Fibroblast of peridontal ligament (primary cell): ENCODE measurements around the gene SRRM3.
"Not testable (repeated sequence)": the region's sequence is repeated elsewhere in the genome, so short reads cannot be mapped to it uniquely, and the experiment has no call there.

Source experiments
- DNase-seq: peaks from one replicate; pipeline ENCODE4 v3.0.0-alpha.2; 2010; ENCODE audit errors: extremely low read depth

The SRRM3 gene

DNA sequence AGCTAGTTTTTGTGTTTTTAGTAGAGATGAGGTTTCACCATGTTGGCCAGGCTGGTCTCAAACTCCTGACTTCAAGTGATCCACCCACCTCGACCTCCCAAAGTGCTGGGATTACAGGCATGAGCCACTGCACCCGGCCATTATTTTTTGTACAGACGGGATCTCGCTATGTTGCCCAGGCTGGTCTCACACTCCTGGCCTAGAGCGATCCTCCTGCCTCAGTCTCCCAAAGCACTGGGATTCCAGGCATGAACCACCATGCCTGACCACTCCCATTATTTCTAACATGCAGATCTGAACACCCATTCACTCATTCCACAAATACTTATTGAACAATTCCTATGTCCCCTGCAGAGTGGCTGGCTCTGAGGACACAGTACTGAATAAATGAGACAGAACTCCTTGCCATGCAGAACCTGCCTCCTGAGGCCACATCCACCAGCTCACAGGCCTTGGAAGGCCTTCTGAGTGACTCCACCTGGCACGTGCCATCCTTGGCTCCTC lies 89.2 kb downstream of the SRRM3 start:
- DNase-seq = not testable (repeated sequence)

DNA sequence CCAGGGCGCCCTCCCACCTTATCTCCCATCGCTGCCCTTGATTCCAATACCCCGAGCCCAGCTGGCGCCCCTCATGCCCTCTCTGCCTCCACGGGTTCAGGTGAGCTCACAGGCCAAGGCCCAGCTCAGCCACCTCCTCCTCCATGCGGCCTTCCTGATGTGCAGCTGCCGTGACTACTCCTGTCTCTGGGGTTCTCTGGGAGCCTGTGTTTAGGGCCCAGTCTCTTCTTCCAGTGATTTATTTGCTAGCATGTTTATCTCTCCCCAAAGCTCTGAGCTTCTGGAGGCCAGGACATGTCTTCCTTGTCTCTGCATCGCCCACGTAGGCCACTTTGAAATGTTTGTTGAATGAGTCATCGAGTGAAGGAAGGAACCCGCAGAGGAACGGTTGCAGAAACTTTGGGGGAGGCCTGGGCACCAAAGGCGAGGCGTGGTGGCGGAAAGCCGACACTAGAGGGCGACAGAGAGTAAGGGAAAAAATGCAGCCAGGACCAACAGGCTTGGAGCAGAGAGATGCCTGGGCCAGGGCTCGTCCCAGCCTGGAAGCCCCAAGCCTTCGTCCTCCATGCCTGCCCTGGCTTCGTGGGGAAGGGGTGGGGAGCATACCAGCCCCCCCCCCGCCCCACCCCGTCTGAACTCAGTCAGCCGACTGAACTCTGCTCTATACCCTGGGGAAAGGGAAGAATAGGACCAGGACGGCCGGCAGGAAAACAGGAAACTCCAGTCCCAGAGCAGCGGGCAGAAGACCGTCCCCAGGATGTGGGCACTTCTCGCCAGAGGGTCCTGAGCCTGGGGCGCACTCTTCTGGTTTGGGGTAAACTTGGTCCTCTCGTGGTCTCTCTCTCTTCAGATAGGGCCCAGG lies 89.9 kb downstream of the SRRM3 start:
- peak; percentile 97 for DNase-seq

DNA sequence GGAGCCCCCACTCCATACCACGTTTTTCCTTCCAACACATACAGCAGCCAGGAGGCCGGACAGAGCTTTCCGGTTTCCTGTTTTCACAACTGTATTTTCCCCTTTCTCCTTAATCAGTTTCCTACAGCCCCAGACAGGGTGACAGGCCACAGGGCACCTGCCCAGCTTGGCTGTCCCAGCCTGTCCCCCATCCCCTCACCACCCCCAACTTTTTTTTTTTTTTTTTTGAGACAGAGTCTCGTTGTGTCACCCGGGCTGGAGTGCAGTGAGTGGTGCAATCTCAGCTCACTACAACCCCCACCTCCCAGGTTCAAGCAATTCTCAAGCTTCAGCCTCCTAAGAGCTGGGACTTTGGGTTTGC lies 90.5 kb downstream of the SRRM3 start:
- DNase-seq = no peak

DNA sequence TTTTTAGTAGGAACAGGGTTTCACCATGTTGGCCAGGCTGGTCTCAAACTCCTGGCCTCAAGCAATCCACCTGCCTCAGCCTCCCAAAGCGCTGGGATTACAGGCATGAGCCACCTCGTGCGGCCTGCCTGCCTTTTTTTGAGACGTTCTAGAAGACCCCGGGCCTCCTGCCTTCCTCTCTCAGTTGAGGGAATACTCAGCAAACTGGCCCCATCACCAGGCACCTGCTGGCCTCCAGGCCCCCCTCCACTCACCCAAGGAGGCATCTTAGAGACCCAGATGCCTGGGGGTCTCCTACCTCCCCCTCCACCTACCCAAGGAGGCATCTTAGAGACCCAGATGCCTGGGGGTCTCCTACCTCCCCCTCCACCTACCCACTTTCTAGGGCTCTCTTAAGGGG lies 91.2 kb downstream of the SRRM3 start:
- not testable (repeated sequence) for DNase-seq

DNA sequence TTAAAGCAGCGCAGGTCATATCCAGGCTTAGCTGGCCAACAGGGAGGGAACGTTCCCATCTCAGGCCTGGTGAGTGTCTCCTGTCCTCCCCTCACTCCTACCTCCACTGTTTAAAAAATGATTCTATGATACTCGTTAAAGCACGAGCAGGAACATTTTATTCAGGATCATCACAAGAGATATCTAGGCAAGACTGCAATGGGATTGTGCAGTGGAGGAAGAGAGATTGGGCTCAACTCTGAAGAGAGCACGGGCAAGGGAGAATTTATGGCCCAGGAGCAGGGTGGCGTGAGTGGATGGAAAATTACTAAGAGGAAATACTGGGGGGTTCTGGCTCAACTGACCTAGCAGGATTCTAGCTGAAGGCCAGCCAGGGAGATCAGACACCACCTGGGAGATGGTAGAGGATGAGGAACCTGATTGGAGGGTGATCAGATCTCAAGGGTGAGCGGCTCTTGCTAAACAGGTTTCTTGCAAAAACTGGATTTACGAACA lies 91.8 kb downstream of the SRRM3 start:
- no peak for DNase-seq

DNA sequence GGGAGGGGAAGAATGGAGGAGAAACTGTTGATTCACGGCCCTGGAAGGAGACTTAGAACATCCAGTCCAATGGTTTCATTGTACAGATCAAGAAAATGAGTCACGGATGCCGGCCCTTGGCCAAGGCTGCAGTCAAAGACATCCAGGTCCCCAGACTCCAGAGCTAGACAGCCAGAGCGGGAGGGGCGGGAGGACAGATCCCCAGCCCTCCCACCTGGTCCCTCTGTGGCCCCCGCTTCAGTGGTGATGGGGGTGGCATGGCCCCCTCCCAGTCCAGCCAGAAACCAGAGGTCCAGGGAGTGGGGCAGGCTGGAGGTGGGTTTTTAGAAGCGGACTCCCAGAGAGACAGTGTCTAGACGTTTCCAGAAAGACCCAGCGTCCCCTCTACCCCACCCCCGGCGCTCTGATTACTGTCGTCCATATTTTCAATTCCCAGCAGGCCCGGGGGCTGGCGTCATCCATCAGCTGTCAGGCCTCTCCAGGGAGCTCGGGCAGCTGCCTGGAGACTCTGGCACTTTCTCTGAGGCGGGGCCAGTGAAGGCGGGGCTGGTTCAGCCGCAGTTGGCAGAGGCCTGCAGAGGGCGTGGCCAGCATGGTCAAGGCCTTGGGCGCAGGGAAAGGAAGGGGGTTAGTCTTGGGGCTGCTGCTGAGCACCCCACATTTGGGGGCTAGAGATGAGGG lies 92.8 kb downstream of the SRRM3 start:
- peak; percentile 90 for DNase-seq

DNA sequence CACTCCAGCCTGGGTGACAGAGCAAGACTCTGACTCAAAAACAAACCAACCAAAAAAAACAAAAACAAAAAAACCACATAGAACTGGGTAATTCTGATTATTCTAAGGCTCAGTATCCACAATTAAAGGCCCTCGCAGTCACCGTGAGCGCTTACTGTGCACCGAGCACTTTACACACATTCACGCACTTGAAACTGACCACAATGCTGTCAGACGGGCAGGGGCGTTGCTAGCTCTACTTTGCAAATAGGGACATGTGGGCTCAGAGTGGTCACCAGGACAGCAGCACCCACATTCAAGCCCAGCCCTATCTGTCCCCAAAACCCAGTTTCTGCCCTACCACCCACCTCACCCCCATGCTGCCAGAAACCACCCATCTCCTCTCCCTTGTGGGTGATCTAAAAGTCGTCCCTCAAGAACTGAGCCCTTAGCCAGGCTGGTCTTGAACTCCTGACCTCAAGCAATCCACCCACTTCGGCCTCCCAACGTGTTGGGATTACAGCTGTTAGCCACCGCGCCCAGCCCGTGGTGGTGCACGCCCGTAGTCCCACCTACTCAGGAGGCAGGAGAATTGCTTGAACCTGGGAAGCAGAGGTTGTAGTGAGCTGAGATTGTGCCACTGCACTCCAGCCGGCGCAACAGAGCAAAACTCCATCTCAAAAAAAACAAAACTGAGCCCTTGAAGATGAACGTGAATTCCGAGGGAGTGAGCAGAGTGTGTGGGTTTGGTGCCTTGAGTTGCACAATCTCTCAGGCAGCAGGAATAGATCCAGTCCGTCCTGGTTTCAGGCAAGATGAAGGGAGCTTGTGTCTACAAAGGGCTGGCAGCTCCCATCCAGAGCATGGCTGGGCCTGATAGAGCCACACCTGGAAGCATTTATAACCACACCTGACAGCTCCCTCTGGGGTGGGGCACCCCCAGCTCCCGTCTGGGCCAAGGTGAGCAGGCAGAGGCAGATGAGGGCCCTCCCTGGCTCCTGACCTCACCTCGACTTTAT lies 95.3 kb downstream of the SRRM3 start:
- peak; percentile 93 for DNase-seq

DNA sequence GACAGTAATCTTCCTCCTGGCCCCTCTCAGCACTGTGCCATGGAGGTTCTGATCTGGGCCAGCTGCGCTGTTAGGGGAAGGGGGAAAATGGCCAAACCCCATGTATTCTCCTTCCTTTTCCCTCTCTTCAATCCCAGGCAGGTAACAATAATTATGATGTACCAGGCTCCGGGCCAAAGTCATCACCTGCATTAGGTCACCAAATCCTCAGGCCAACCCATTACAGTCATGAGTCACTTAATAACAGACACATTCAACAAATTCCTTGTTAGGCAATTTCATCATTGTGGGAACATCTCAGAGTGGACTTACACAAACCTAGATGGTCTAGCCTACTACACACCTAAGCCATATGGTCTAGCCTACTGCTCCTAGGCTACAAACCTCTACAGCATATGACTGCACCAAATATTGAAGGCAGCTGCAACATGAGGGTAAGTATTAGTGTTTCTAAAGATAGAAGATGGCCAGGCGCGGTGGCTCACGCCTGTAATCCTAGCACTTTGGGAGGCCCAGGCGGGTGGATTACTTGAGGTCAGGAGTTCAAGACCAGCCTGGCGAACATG lies 98.6 kb downstream of the SRRM3 start:
- peak; percentile 45 for DNase-seq

DNA sequence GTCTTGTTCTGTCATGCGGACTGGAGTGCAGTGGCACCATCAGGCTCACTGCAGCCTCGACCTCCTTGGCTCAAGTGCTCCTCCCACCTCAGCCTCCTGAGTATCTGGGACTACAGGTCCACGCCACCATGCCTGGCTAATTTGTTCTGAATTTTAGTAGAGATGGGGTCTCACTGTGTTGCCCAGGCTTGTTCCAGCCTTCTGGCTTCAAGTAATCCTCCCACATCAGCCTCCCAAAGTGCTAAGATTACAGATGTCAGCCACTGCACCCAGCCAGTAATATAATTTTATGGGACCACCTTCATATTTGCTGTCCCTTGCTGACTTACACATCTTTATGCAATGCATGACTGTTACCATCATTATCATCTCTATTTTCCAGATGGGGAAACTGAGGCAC lies 99.3 kb downstream of the SRRM3 start:
- DNase-seq = no peak

DNA sequence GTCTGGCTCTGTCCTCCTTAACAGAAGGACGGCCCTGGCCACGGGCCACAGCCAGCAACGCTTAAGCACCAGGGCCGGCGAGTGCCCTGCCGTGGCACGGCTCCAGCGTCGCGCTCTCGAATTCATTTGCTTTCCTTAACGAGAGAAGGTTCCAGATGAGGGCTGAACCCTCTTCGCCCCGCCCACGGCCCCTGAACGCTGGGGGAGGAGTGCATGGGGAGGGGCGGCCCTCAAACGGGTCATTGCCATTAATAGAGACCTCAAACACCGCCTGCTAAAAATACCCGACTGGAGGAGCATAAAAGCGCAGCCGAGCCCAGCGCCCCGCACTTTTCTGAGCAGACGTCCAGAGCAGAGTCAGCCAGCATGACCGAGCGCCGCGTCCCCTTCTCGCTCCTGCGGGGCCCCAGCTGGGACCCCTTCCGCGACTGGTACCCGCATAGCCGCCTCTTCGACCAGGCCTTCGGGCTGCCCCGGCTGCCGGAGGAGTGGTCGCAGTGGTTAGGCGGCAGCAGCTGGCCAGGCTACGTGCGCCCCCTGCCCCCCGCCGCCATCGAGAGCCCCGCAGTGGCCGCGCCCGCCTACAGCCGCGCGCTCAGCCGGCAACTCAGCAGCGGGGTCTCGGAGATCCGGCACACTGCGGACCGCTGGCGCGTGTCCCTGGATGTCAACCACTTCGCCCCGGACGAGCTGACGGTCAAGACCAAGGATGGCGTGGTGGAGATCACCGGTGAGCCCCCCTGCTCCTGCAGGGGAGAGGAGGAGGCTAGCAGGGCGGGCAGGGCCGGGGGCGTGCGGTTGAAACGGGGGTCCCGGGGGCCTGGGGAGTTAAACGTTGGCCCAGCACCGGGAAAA lies 100.9 kb downstream of the SRRM3 start, which contains the start of gene HSPB1:
Gene HSPB1 (plus strand): TSS at position 327 of the 855 bp plus-strand sequence. CDS start 40 bp downstream, at position 367.
- peak; percentile 79 for DNase-seq

DNA sequence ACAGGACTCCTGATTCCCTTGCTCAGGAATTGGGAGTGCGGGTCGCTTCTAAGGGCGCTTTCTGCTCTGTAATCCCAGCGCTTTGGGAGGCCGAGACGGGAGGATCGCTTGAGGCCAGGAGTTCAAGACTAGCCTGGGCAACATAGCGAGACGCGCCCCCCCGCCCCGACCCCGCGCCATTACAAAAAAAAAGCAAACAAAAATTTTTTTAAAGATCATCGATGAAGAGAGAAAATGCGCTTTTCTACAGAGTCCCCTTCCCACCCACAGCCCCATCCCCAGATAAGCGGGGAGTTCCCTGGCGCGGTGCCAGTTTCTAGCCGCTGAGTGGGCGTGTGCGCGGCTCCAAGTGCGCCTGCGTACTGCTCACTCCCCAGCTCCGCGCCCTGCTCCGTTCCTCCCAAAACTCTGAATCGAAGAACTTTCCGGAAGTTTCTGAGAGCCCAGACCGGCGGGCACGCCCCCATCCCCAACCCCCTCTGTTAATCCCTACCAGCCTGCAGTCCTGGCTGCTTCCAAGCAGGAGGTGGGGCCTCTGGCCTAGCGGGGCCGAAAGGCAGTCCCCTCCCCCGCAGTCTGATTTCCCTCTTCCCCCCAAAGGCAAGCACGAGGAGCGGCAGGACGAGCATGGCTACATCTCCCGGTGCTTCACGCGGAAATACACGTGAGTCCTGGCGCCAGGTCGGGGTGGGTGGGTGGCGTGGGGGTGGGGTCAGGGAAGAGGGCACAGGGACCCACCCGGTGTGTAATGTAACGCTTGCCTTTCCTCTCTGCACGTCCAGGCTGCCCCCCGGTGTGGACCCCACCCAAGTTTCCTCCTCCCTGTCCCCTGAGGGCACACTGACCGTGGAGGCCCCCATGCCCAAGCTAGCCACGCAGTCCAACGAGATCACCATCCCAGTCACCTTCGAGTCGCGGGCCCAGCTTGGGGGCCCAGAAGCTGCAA lies 101.8 kb downstream of the SRRM3 start:
- DNase-seq = peak; percentile 95

DNA sequence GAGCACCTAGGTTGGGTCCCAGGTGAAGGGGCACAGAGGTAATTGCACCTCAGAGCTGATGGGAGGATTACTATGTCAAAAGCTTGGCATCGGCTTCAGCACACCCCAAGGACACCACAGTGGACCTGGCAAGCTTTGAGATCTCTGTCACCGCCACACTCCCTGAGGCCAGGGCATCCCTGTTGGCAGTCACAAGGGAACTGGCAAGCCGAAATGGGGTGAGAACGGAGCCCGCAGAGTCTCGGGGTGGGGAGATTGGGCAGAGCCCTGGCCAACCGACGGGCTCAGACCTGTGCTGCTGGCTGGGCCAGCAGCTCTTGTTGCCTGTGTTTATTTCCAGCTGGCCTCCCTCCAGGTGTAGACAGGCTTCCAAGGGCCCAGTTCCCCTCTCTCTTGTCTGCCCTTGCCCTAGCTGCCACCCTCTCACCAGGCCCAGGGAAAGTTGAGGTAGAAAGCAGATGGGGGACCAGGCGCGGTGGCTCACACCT lies 103.2 kb downstream of the SRRM3 start:
- DNase-seq = no peak

DNA sequence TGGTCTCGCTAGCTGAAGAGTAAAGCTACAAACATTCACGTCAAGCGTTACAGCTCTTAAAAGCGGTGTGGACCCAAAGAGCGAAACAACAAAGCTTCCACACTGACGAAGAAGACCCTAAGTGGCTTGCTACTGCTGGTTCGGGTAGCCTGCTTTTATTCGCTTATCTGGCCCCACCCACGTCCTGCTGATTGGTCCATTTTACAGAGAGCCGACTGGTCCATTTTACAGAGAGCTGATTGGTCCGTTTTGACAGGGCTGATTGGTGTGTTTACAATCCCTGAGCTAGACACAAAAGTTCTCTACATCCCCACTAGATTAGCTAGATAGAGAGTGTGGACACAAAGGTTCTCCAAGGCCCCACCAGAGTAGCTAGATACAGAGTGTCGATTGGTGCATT lies 107.2 kb downstream of the SRRM3 start:
- not testable (repeated sequence) for DNase-seq

DNA sequence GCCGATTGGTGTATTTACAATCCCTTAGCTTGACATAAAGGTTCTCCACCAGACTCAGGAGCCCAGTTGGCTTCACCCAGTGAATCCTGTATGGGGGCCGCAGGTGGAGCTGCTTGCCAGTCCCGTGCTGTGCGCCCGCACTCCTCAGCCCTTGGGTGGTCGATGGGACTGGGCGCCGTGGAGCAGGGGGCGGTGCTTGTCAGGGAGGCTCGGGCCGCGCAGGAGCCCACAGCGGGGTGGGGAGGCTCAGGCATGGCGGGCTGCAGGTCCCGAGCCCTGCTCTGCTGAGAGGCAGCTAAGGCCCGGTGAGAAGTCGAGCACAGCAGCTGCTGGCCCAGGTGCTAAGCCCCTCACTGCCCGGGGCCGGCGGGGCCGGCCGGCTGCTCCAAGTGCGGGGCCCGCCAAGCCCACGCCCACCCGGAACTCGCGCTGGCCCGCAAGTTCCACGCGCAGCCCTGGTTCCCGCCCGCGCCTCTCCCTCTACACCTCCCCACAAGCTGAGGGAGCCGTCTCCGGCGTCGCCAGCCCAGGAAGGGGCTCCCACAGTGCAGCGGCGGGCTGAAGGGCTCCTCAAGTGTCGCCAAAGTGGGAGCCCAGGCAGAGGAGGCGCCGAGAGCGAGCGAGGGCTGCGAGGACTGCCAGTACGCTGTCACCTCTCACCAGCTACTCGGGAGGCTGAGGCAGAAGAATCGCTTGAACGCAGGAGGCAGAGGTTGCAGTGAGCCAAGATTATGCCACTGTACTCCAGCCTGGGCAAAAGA lies 107.8 kb downstream of the SRRM3 start:
- DNase-seq = not testable (repeated sequence)

DNA sequence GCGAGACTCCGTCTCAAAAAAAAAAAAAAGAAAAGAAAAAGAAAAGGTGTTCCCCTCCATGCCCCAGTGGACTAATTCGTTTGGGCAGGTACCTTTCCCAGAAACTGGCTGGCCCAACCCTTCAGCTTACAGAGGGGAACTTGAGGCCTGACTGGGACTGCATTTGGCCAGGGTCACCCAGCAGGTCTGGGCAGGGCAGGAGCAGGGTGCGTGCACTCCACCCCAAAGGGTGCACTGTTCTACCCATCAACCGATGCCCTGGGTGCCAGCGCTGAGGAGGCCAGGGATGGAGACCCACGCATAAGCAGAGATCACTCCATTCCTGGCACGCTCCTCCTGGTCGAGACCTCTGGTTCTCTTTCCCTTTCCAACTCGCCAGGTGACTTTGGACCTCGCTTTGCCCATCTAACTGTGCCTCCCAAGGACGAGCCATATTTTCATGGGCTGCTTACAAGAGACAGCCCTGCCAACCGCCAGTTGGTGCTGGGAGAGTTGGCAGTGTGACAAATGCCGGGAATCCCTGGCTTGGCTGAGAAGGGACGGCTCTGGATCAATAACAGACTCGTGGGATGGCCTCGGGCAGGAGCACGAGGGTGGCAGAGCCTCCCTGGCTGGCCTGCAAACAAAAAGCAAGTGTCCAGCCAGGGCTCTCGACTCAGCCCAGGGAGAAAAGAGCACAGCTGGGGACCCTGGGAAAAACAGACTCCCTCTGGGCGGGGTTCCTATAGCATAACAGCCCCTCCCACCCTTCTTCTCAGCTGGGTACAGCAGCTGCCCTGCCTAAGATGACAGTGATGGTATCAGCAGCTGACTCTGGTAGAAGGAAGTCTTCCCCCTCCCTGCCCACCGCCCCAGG lies 108.6 kb downstream of the SRRM3 start:
- no peak for DNase-seq

DNA sequence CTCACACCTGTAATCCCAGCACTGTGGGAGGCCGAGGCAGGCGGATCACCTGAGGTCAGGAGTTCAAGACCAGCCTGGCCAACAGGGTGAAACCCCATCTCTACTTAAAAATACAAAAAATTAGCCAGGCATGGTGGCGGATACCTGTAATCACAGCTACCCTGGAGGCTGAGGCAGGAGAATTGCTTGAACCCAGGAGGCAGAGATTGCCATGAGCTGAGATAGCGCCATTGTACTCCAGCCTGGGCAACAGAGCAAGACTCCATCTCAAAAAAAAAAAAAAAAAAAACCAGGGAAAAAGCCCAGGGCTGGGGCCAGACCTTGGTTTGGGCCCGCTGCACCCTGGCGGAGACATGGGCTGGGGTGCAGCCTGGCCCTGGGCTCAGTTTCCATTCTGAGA lies 110.1 kb downstream of the SRRM3 start:
- DNase-seq = not testable (repeated sequence)
